ENCODE results near the gene GABRQ.
"Not testable (repeated sequence)": the region's sequence is repeated elsewhere in the genome, so short reads cannot be mapped to it uniquely, and the experiment has no call there.

Gene GABRQ

DNA sequence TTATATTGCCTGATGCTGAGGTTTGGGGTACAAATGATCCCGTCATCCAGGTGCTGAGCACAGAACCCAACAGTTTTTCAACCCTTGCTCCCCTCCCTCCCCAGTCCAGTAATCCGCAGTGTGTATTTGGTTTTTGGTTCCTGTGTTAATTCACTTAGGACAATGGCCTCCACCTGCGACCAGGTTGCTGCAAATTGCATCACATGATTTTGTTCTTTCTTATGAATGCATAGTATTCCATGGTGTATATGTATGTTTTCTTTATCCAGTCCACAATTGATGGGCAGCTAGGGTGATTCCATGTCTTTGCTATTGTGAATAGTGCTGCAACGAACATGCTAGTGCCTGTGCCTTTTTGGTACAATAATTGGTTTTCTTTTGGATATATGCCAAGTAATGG is 25.4 kb downstream of the GABRQ start:
- no peak for DNase-seq

- no peak for DNase-seq
Observed at GRCh38 chrX:152674135-152674534, 36.4 kb downstream of the GABRQ start.

DNA sequence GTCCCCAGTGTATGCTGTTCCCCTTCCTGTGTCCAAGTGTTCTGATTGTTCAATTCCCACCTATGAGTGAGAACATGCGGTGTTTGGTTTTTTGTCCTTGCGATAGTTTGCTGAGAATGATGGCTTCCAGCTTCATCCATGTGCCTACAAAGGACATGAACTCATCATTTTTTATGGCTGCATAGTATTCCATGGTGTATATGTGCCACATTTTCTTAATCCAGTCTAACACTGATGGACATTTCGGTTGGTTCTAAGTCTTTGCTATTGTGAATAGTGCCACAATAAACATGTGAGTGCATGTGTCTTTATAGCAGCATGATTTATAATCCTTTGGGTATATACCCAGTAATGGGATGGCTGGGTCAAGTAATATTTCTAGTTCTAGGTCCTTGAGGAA is 37.0 kb downstream of the GABRQ start:
- DNase-seq: not testable (repeated sequence)

- DNase-seq: not testable (repeated sequence)
Observed at GRCh38 chrX:152681012-152681411, 43.3 kb downstream of the GABRQ start.

DNA sequence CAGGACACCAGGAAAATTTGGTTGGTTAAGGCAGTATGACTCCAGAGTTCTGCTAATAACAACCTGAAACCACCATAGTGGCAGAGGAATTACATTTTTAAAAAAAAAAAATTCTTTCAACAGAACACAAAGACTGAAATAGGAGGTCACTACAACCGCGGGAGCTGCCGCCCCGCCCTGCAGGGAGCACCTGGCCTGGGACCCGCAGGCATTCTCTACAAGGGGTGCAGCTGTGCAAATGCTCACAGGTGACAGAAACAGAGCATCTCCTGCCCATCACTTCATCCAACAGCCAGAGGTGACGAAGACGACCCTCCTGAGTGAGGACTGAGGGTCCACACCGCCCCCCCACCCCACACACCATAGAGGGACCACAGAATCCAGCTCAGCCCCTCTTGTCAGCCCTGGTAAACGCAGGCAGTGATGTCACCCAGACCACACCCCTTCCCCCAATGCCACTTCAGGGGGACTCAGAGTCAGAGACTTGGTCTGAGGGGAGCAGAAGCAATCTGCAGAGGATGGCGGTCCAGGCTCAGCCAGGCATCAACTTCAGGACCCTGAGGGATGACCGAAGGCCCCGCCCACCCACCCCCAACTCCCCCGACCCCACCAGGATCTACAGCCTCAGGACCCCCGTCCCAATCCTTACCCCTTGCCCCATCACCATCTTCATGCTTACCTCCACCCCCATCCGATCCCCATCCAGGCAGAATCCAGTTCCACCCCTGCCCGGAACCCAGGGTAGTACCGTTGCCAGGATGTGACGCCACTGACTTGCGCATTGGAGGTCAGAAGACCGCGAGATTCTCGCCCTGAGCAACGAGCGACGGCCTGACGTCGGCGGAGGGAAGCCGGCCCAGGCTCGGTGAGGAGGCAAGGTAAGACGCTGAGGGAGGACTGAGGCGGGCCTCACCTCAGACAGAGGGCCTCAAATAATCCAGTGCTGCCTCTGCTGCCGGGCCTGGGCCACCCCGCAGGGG is 60.5 kb downstream of the GABRQ start, which contains the start of gene MAGEA3:
MAGEA3 (plus strand) TSS at position 843 of the 980 bp plus-strand sequence. CDS start 2,039 bp downstream, outside the sequence.
- not testable (repeated sequence) for DNase-seq

DNA sequence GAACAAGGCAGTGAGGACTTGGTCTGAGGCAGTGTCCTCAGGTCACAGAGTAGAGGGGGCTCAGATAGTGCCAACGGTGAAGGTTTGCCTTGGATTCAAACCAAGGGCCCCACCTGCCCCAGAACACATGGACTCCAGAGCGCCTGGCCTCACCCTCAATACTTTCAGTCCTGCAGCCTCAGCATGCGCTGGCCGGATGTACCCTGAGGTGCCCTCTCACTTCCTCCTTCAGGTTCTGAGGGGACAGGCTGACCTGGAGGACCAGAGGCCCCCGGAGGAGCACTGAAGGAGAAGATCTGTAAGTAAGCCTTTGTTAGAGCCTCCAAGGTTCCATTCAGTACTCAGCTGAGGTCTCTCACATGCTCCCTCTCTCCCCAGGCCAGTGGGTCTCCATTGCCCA is 62.7 kb downstream of the GABRQ start:
- DNase-seq: not testable (repeated sequence)

DNA sequence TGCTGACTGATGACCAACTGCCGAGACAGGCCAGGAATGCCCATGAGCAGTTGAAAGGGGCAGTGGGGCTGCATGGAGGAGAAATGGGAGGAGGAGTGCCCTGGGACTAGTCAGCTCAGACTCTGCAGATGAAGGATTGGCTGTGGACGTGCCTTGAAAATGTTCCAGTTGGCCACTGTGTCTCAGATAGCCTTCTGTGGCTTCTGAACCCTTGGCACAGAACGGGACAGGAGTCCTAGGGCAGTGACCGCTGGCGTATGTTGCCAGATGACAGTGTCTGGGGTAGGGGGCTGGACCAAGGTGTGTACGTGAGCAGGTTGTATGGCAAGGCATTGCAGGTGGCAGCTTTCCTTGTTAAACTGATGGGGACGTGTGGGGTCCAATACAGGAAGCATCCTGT is 68.8 kb downstream of the GABRQ start:
- DNase-seq: not testable (repeated sequence)
